ENCODE data around the gene OGFOD3. TPM values are rescaled to one million over a fixed set of nuclear protein-coding genes. Genes with fewer than 3 reads are reported as not detected.
"Not testable (repeated sequence)": the region's sequence is repeated elsewhere in the genome, so short reads cannot be mapped to it uniquely, and the experiment has no call there.

The OGFOD3 gene
- polyA plus RNA-seq, 2 of the 4 experiments (the other 2 are of a cell fraction), result 15.2 to 19.8 TPM

GRCh38 chr17:82461827-82462524 lies 43.6 kb upstream of the OGFOD3 start:
- H3K4me1 ChIP-seq, result peaks cover 14% of the 10 kb centered on the region
- TF ChIP-seq ZFP36 (IDR thresholded peaks at IDR 0.05; ENCODE audit: borderline replicate concordance, partially characterized antibody) (no peak), CTCF (IDR thresholded peaks at IDR 0.05) (no peak), SMC3 (IDR thresholded peaks at IDR 0.05) (no peak), MAZ (IDR thresholded peaks at IDR 0.05; ENCODE audit: borderline replicate concordance, low read depth, low read length) (no peak), CBX8 (IDR thresholded peaks at IDR 0.05) (no peak), ESRRA (IDR thresholded peaks at IDR 0.05; ENCODE audit: borderline replicate concordance, low read length) (no peak), MAX (IDR thresholded peaks at IDR 0.05) (no peak), SREBF2 (IDR thresholded peaks at IDR 0.05) (no peak), FOXS1 (CRISPR knock-in tag; IDR thresholded peaks at IDR 0.05) (no peak), NPAS2 (CRISPR knock-in tag; IDR thresholded peaks at IDR 0.05; ENCODE audit: borderline replicate concordance) (no peak), REST (IDR thresholded peaks at IDR 0.05) (no peak), PBX3 (IDR thresholded peaks at IDR 0.05) (no peak), RCOR1 (IDR thresholded peaks at IDR 0.05; ENCODE audit: low read depth, low read length) (no peak), KDM5A (IDR thresholded peaks at IDR 0.05) (no peak), EHMT2 (IDR thresholded peaks at IDR 0.05; ENCODE audit: low read depth) (no peak)
- TF ChIP-seq, protein P1, sequence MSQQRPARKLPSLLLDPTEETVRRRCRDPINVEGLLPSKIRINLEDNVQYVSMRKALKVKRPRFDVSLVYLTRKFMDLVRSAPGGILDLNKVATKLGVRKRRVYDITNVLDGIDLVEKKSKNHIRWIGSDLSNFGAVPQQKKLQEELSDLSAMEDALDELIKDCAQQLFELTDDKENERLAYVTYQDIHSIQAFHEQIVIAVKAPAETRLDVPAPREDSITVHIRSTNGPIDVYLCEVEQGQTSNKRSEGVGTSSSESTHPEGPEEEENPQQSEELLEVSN (IDR thresholded peaks at IDR 0.05; ENCODE audit: borderline replicate concordance, low read depth), result no peak
- CTCF ChIA-PET, result no interaction called here
- H3K27ac ChIP-seq, result no peak overlapping the region
- POLR2A ChIA-PET, result no interaction called here
- no peak overlapping the region for H3K4me2 ChIP-seq
- FAIRE-seq (no peak), DNase-seq (ENCODE audit: low read depth in 1 of 2, low spot score in 1 of 2) (no peak), ATAC-seq (no peak)
- no peak overlapping the region for H3K4me3 ChIP-seq
- H3K9me3 ChIP-seq, result no peaks in the 10 kb centered on the region
- 76% methylated on average over 10 of the region's 10 CpGs for WGBS (ENCODE audit: missing lambda C conversion rate)

DNA sequence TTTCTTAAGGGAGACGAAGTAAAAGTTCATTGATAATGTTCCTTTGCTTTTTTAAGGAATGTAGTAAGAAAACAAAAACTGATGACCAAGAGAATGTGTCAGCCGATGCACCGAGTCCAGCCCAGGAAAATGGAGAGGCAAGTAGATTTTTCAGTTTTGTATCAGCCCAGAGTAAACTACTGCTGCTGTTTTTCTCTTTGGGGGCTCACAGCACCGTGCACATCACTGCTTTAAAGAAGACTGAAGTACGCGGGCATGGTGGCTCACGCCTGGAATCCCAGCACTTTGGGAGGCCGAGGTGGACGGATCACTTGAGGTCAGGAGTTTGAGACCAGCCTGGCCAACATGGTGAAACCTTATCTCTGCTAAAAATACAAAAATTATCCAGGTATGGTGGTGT lies 41.5 kb upstream of the OGFOD3 start:
- FAIRE-seq; H3K27ac ChIP-seq; H3K9me3 ChIP-seq; ATAC-seq; DNase-seq (ENCODE audit: low read depth in 1 of 2, low spot score in 1 of 2); POLR2A ChIA-PET; H3K4me3 ChIP-seq: not testable (repeated sequence)
- Histone ChIP-seq H3K4me1 (peaks cover 14% of the 10 kb centered on the region), H3K4me2 (peak overlapping the region; percentile 80)
- WGBS (ENCODE audit: missing lambda C conversion rate), result 88% methylated on average over 9 of the region's 9 CpGs
- CTCF ChIA-PET, result interaction anchor here (0.8 kb wide), 1 partner anchor 94 kb away, joined by 3 read pairs; no protein-coding TSS in a partner anchor
